HCT116 (cell line): Measurements from ENCODE around the gene XRCC3.

Experiments used
- CEBPB ChIP-seq: IDR thresholded peaks from 2 replicates; pipeline ENCODE4 v1.6.1; 2012; ENCODE audit warnings: low read depth
- CTCF ChIP-seq, 3 experiments: fragments of 200-600 bp in 1 of 3; sonication (generic) in 1 of 3; IDR thresholded peaks in 2 of 3; conservative IDR thresholded peaks in 1 of 3; 2 replicates each; pipeline ENCODE4 v1.5.1; 2012 to 2017; ENCODE audit warnings: low read depth in 2 of 3, low read length in 2 of 3, antibody characterized with exemption in 1 of 3, borderline replicate concordance in 1 of 3, control low read depth in 1 of 3, mild to moderate bottlenecking in 1 of 3, mixed read lengths in 1 of 3, mixed run types in 1 of 3, moderate library complexity in 1 of 3; ENCODE audit not compliant: insufficient read depth in 1 of 3
- EGR1 ChIP-seq: IDR thresholded peaks from 2 replicates; pipeline ENCODE4 v1.6.1; 2012; ENCODE audit warnings: low read depth
- EZH2 ChIP-seq: fragments of 200-600 bp; sonication (generic); IDR thresholded peaks from 2 replicates; pipeline ENCODE4 v1.6.1; 2017; ENCODE audit warnings: antibody characterized with exemption, mixed run types
- POLR2A ChIP-seq: IDR thresholded peaks from 2 replicates; pipeline ENCODE4 v1.7.0; 2011; ENCODE audit warnings: borderline replicate concordance; ENCODE audit not compliant: insufficient read depth, insufficient read length; ENCODE audit errors: extremely low read depth
- REST ChIP-seq: IDR thresholded peaks from 2 replicates; pipeline ENCODE4 v1.6.1; 2012; ENCODE audit warnings: low read depth
- YY1 ChIP-seq: IDR thresholded peaks from 2 replicates; pipeline ENCODE4 v1.6.1; 2011; ENCODE audit warnings: low read length, low read depth, moderate library complexity, mild to moderate bottlenecking; ENCODE audit not compliant: insufficient replicate concordance; ENCODE audit errors: extremely low read depth
- TF ChIP-seq, protein P1 (sequence below): IDR thresholded peaks from 2 replicates; pipeline ENCODE4 v1.6.1; 2012

DNA sequence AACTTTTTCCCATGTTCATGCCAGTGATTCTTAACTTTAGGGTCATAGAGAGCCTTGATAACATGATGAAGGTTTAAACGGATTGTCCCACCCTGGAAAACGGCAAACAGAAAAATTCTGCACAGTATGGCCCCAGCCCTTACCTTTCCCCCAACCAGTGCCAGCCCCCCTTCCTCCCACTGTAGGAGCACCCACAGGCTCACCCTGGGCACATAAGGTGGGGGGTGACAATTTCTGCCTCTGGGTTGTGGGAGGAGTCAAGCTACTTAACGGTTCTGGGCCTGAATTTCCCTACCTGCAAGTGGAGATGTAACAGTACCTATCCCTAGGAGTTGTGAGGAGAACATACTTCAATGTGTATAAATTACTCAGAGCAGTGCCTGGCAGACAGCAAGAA, 18.0 kb downstream of the XRCC3 start:
- TF ChIP-seq CTCF (IDR thresholded peaks at IDR 0.05 in 2 of 3, conservative IDR thresholded peaks at IDR 0.05 in 1 of 3; ENCODE audit: borderline replicate concordance in 1 of 3, insufficient read depth in 1 of 3, low read depth in 2 of 3, low read length in 2 of 3) (no peak), EGR1 (no peak), EZH2 (no peak), POLR2A (no peak), CEBPB (no peak), YY1 (no peak), REST (no peak)
- TF ChIP-seq, protein P1, sequence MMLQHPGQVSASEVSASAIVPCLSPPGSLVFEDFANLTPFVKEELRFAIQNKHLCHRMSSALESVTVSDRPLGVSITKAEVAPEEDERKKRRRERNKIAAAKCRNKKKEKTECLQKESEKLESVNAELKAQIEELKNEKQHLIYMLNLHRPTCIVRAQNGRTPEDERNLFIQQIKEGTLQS: no peak
